Neural cell (in vitro differentiated cells): ENCODE results near the gene ADRA2B. TPM values are rescaled to one million over a fixed set of nuclear protein-coding genes. Genes with fewer than 3 reads are reported as not detected.

Source experiments
- H2AFZ ChIP-seq: fragments of 200-600, 300-800 bp; sonication (generic), shearing (Covaris generic); 2 replicates; pipeline ENCODE4 v1.6.0; 2014; ENCODE audit warnings: low read depth, mild to moderate bottlenecking, antibody characterized with exemption, low read length, moderate library complexity
- H3F3A ChIP-seq: fragments of 200-600 bp; shearing (Covaris generic); 2 replicates; pipeline ENCODE4 v1.6.1; 2016; ENCODE audit warnings: mild to moderate bottlenecking, moderate library complexity, mixed read lengths, antibody characterized with exemption, low read length; ENCODE audit not compliant: insufficient read depth, poor library complexity, severe bottlenecking
- H3K27ac ChIP-seq: fragments of 200-600, 300-800 bp; sonication (generic), shearing (Covaris generic); 2 replicates; pipeline ENCODE4 v1.5.1; 2014; ENCODE audit warnings: mild to moderate bottlenecking, low read length, moderate library complexity
- H3K27me3 ChIP-seq: fragments of 300-800, 200-600 bp; sonication (generic), shearing (Covaris generic); 2 replicates; pipeline ENCODE4 v1.6.0; 2014; ENCODE audit warnings: mild to moderate bottlenecking, low read depth, low read length, moderate library complexity; ENCODE audit not compliant: insufficient read depth
- H3K36me3 ChIP-seq: fragments of 300-800, 200-600 bp; sonication (generic), shearing (Covaris generic); 2 replicates; pipeline ENCODE4 v1.5.1; 2014; ENCODE audit warnings: mild to moderate bottlenecking, antibody characterized with exemption, low read length, moderate library complexity; ENCODE audit not compliant: insufficient read depth
- H3K4me2 ChIP-seq: fragments of 300-800, 200-600 bp; sonication (generic), shearing (Covaris generic); 2 replicates; pipeline ENCODE4 v1.6.0; 2014; ENCODE audit warnings: mild to moderate bottlenecking, low read length
- H3K4me3 ChIP-seq: fragments of 300-800, 200-600 bp; sonication (generic), shearing (Covaris generic); 2 replicates; pipeline ENCODE4 v1.5.1; 2014; ENCODE audit warnings: mild to moderate bottlenecking, low read length, moderate library complexity
- H3K79me2 ChIP-seq: fragments of 200-600 bp; shearing (Covaris generic); replicated peaks from 2 replicates; pipeline ENCODE4 v1.6.0; 2014; ENCODE audit warnings: mild to moderate bottlenecking, low read length, moderate library complexity; ENCODE audit not compliant: insufficient read depth
- H3K9ac ChIP-seq: fragments of 300-800, 200-600 bp; sonication (generic), shearing (Covaris generic); 2 replicates; pipeline ENCODE4 v1.6.1; 2016; ENCODE audit warnings: mild to moderate bottlenecking, low read length, mixed read lengths
- H3K9me2 ChIP-seq: fragments of 200-600 bp; shearing (Covaris generic); 2 replicates; pipeline ENCODE4 v1.6.1; 2016; ENCODE audit warnings: mild to moderate bottlenecking, low read length, mixed read lengths; ENCODE audit not compliant: insufficient read depth
- H3K9me3 ChIP-seq: fragments of 200-600, 300-800 bp; sonication (generic), shearing (Covaris generic); 2 replicates; pipeline ENCODE4 v1.6.1; 2016; ENCODE audit warnings: mild to moderate bottlenecking, mixed run types, low read length, moderate library complexity, mixed read lengths
- H4K20me1 ChIP-seq: fragments of 200-600 bp; shearing (Covaris generic); 2 replicates; pipeline ENCODE4 v1.6.1; 2016; ENCODE audit warnings: mild to moderate bottlenecking, mixed run types; ENCODE audit not compliant: insufficient read depth
- CTCF ChIP-seq: fragments of 450-650 bp; IDR thresholded peaks from 2 replicates; pipeline ENCODE4 v1.5.1; 2014; ENCODE audit warnings: antibody characterized with exemption, mild to moderate bottlenecking, moderate library complexity; ENCODE audit not compliant: poor library complexity, severe bottlenecking
- EP300 ChIP-seq: fragments of 450-650 bp; conservative IDR thresholded peaks from 2 replicates; pipeline ENCODE4 v1.6.1; 2014; ENCODE audit warnings: antibody characterized with exemption, mild to moderate bottlenecking, moderate library complexity; ENCODE audit not compliant: poor library complexity, severe bottlenecking
- EZH2 ChIP-seq: fragments of 200-600, 300-800 bp; shearing (Covaris generic), sonication (generic); IDR thresholded peaks from 2 replicates; pipeline ENCODE4 v1.6.1; 2014; ENCODE audit warnings: antibody characterized with exemption, low read length, borderline replicate concordance, mild to moderate bottlenecking; ENCODE audit not compliant: insufficient read depth, poor library complexity, severe bottlenecking
- MXI1 ChIP-seq: fragments of 450-650 bp; conservative IDR thresholded peaks from 2 replicates; pipeline ENCODE4 v1.6.1; 2014; ENCODE audit warnings: antibody characterized with exemption, mild to moderate bottlenecking; ENCODE audit not compliant: poor library complexity, severe bottlenecking
- POLR2AphosphoS5 ChIP-seq: IDR thresholded peaks from 2 replicates; pipeline ENCODE4 v1.6.1; 2012
- RAD21 ChIP-seq: fragments of 450-650 bp; conservative IDR thresholded peaks from 2 replicates; pipeline ENCODE4 v1.6.1; 2014; ENCODE audit warnings: antibody characterized with exemption, mild to moderate bottlenecking, moderate library complexity
- REST ChIP-seq: IDR thresholded peaks from 2 replicates; pipeline ENCODE4 v1.6.1; 2012; ENCODE audit warnings: borderline replicate concordance
- SMC3 ChIP-seq: fragments of 450-650 bp; conservative IDR thresholded peaks from 2 replicates; pipeline ENCODE4 v1.6.1; 2014; ENCODE audit warnings: antibody characterized with exemption, mild to moderate bottlenecking, moderate library complexity; ENCODE audit not compliant: poor library complexity
- TAF1 ChIP-seq: IDR thresholded peaks from 2 replicates; pipeline ENCODE4 v1.6.1; 2012; ENCODE audit warnings: low read depth
- polyA plus RNA-seq: library from polyadenylated mRNA; depleted of rRNA; stranded (reverse); fragments of >200 nt; gene quantifications from 2 replicates; pipeline ENCODE4 v1.2.3, GENCODE V29; 2014

Gene ADRA2B
- polyA plus RNA-seq, 1 donor from 2014 or later, result not detected

- no peak for TF ChIP-seq EP300
- TF ChIP-seq MXI1, result no peak
- no peak for TF ChIP-seq REST
- TF ChIP-seq POLR2AphosphoS5, result no peak
- TF ChIP-seq CTCF, result no peak
- no peak for TF ChIP-seq TAF1
- TF ChIP-seq EZH2, result no peak
Measured at GRCh38 chr2:96153991-96154431, 37.6 kb upstream of the ADRA2B start.

GRCh38 chr2:96153291-96153713, 36.9 kb upstream of the ADRA2B start:
- Histone ChIP-seq H3K9me2 (no peaks in the 10 kb centered on the region), H3K79me2 (no peaks in the 10 kb centered on the region), H3K9ac (no peak overlapping the region), H2AFZ (no peak overlapping the region), H3K27me3 (no peaks in the 10 kb centered on the region), H3K4me3 (no peak overlapping the region), H3K36me3 (no peaks in the 10 kb centered on the region), H3F3A (no peaks in the 10 kb centered on the region), H3K9me3 (no peaks in the 10 kb centered on the region), H3K27ac (no peak overlapping the region), H3K4me2 (no peak overlapping the region), H4K20me1 (no peaks in the 10 kb centered on the region)
- no peak for TF ChIP-seq SMC3
- TF ChIP-seq CTCF, result no peak
- TF ChIP-seq MXI1, result no peak
- no peak for TF ChIP-seq REST
- TF ChIP-seq RAD21, result no peak

More at GRCh38 chr2:96153991-96154431, 37.6 kb upstream of the ADRA2B start:
- H4K20me1 ChIP-seq, result no peaks in the 10 kb centered on the region
- H3K36me3 ChIP-seq, result no peaks in the 10 kb centered on the region
- H3K79me2 ChIP-seq, result no peaks in the 10 kb centered on the region
- no peaks in the 10 kb centered on the region for H3K9me2 ChIP-seq
- no peaks in the 10 kb centered on the region for H3K27me3 ChIP-seq
- no peak overlapping the region for H3K27ac ChIP-seq
- H2AFZ ChIP-seq, result no peak overlapping the region
- H3K4me3 ChIP-seq, result no peak overlapping the region
- no peaks in the 10 kb centered on the region for H3K9me3 ChIP-seq
- no peaks in the 10 kb centered on the region for H3F3A ChIP-seq
- H3K4me2 ChIP-seq, result no peak overlapping the region
- no peak overlapping the region for H3K9ac ChIP-seq
